CD4-positive, alpha-beta T cell treated with Interferon alpha-2 for 1 hour (primary cell): Measurements from ENCODE around the gene CEBPA.
"Not testable (repeated sequence)": the region's sequence is repeated elsewhere in the genome, so short reads cannot be mapped to it uniquely, and the experiment has no call there.

Experiments
- DNase-seq, 2 donors: peaks; one replicate each; pipeline ENCODE4 v3.0.0-alpha.2; 2020 to 2022

Gene CEBPA

GRCh38 chr19:33323093-33323820 is 20.9 kb upstream of the CEBPA start:
- no peak for DNase-seq

- no peak for DNase-seq
These were observed 18.3 kb upstream of the CEBPA start for GRCh38 chr19:33320636-33321035.

- DNase-seq, result not testable (repeated sequence)
These were observed 15.7 kb upstream of the CEBPA start for GRCh38 chr19:33317991-33318390.

- no peak for DNase-seq
These were observed 15.2 kb upstream of the CEBPA start for GRCh38 chr19:33317517-33317916.

- no peak for DNase-seq
These were observed 14.4 kb upstream of the CEBPA start for GRCh38 chr19:33316541-33317264.

GRCh38 chr19:33312808-33313207 is 10.5 kb upstream of the CEBPA start:
- not testable (repeated sequence) for DNase-seq

- no peak for DNase-seq
These were observed 9.7 kb upstream of the CEBPA start for GRCh38 chr19:33312065-33312464.

- no peak for DNase-seq
These were observed 9.0 kb upstream of the CEBPA start for GRCh38 chr19:33311326-33311682.

GRCh38 chr19:33310606-33311325 is 8.4 kb upstream of the CEBPA start:
- no peak for DNase-seq

GRCh38 chr19:33309826-33310225 is 7.5 kb upstream of the CEBPA start:
- DNase-seq, result no peak

- no peak for DNase-seq
These were observed 4.8 kb upstream of the CEBPA start for GRCh38 chr19:33306853-33307792.

GRCh38 chr19:33306191-33306590 is 3.9 kb upstream of the CEBPA start:
- no peak for DNase-seq

- no peak for DNase-seq
These were observed 2.7 kb upstream of the CEBPA start for GRCh38 chr19:33304760-33305647.

- DNase-seq, result no peak
These were observed 2.0 kb upstream of the CEBPA start for GRCh38 chr19:33304371-33304759.

- no peak for DNase-seq
These were observed 1.5 kb upstream of the CEBPA start for GRCh38 chr19:33303791-33304345.

GRCh38 chr19:33302974-33303790 is 848 bp upstream of the CEBPA start:
- peak in 1 of 2 donors; percentile 25 for DNase-seq

GRCh38 chr19:33301900-33302174 is 497 bp downstream of the CEBPA start:
- DNase-seq, result no peak

- DNase-seq, result no peak
These were observed 1.0 kb downstream of the CEBPA start for GRCh38 chr19:33301144-33301899.

GRCh38 chr19:33300894-33301143 is 1.5 kb downstream of the CEBPA start:
- DNase-seq, result no peak
